SW 1271 (cell line): ENCODE data around the gene MST1.
"Not testable (repeated sequence)": the region's sequence is repeated elsewhere in the genome, so short reads cannot be mapped to it uniquely, and the experiment has no call there.

ENCODE experiments used
- DNase-seq, 2 experiments: peaks; one replicate each; lab custom pipeline; 2025; lab: John Stamatoyannopoulos, UW

MST1 gene

GRCh38 chr3:49700453-49701128 is 11.3 kb upstream of the MST1 start:
- DNase-seq: no peak

GRCh38 chr3:49700014-49700413 is 10.7 kb upstream of the MST1 start:
- no peak for DNase-seq

GRCh38 chr3:49699281-49699979 is 10.2 kb upstream of the MST1 start:
- DNase-seq: no peak

GRCh38 chr3:49695350-49696015 is 6.2 kb upstream of the MST1 start:
- DNase-seq: not testable (repeated sequence)

DNA sequence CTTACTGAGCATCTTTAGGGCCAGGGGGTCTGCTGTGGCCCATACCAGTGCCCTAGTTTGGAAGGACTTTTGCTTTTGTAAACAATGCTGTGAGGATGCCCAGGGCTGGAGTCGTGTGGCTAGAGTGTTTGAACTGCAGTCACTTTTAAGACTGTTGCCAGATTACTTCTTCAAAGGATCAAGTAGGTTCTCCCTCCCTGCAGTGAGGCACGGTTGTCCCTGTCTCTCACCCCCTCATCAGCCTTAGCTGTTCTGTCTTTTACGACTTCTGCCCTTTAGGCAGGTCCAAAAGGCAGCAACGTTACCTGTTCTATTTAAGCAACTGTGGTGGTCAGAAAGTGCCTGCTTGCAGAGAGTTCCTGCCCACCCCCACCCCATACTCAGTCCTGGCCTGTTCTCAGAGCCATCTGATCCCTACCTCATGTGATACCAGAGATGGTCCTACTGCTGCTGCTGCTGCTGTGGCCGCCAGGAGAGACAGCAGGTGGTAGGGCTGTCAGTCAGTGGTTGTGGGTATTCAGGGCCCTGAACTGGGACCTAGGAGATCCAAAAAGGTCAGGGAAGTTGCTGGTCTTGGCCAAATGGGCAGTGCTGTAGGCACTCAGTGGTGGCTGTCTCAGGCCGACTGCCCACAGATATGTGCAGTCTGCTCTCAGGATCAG is 5.3 kb upstream of the MST1 start:
- DNase-seq: not testable (repeated sequence)

- DNase-seq: not testable (repeated sequence)
Measured at GRCh38 chr3:49691481-49691880, 2.2 kb upstream of the MST1 start.

GRCh38 chr3:49690856-49691255 is 1.6 kb upstream of the MST1 start:
- not testable (repeated sequence) for DNase-seq

- not testable (repeated sequence) for DNase-seq
Measured at GRCh38 chr3:49689908-49690624, 792 bp upstream of the MST1 start.

DNA sequence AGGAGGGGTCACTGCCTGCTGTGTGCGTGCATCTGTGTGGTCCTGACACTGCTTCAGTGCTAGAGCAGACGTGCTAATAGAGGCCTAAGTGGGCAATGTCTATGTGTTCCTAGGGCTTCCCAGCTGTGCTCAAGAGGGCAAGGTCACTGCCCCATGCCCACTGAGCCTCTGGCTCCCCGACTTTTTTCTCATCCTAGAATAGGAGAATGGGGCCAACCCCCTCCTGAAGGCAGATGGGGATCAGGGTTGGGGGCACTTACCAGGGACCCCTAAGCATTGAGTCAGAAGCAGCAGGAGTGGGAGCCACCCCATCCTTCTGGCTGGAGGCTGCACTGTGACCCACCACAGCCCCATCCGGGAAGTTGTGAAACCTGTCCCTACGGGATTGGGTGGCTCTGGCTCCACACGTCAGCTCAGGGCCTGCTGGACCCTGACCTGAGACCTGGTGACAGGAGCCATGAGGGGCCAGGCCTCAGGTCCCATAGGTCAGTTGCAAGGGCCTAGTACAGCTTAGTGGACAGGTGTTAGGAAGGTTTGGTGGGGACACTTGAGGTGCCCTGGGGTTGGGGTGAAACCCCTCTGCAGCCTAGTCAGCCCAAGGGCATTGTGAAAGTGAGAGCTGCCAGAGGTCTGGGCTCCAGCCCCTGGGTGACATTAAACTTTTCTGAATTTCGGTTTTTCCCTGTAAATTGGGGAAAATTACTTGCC is 782 bp downstream of the MST1 start:
- DNase-seq: not testable (repeated sequence)

- not testable (repeated sequence) for DNase-seq
Measured at GRCh38 chr3:49687424-49687795, 1.9 kb downstream of the MST1 start.

DNA sequence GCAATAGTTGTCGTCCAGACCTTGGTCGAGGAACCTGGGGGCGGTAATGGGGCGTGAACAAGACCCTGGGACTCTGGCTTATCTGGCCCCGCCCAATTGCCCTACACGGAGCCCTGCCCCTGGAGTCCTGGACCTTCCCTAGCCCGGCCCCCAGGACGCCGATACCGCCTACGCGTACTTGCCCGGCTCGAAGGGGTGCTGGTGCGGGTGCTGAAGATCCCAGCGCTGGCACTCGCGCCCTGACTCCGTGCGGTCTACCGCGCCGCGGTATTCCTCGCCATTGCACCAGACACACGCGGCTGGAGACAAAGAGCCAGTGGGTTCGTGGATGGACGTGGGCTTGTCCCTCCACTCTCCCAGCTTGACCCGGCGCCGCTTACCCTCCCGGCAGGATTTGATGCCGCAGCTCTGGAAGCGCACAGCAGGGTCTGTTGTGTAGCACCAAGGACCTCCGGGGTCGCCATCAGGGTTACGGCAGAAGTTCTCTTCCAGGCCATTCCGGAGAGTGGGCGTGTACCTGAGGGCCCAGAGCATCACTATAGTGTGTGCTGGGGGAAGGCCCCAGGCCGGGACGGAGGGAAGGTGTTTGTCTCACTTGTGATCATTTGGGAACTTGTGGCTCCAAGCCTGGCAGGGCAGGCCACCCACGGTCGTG is 2.4 kb downstream of the MST1 start:
- not testable (repeated sequence) for DNase-seq

GRCh38 chr3:49686346-49686745 is 2.9 kb downstream of the MST1 start:
- DNase-seq: not testable (repeated sequence)

DNA sequence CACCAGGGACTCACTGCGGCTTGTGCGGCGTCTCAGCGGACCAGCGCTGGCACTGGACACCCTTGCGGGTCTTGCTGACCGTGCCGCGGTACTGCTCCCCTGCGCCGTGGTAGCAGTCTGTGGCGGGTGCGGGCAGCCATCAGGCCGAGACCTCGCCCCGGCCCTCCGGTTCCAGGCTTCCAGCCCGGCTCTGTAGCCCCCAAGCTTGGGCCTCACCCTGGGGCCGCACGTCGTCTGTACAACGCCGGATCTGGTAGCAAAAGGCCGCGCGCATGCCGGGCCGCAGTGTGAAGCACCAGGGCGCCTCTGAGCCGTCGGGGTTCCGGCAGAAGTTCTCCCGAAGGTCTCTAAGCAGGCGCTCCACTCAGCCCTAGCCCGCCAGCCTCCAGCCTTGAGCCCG is 3.4 kb downstream of the MST1 start:
- not testable (repeated sequence) for DNase-seq

DNA sequence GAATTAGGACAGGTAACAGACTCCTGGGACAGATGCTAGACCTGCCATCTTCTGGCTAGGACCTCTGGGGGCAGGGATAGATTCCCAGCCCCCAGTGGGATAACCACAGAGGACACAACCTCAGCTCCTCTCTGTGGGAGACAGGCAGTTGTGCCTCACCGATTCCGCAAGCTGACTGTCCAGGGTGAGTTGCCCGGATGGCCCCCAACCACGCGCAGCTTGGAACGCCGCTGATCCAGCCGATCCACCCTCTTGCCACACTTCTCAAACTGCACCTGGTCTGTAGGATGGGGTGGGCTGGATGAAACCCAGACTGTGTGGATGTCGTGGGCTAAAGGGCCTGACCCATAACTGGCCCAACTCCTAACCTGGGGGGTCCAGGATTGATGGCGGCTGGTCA is 4.2 kb downstream of the MST1 start:
- not testable (repeated sequence) for DNase-seq

- DNase-seq: not testable (repeated sequence)
Measured at GRCh38 chr3:49684453-49684852, 4.8 kb downstream of the MST1 start.

DNA sequence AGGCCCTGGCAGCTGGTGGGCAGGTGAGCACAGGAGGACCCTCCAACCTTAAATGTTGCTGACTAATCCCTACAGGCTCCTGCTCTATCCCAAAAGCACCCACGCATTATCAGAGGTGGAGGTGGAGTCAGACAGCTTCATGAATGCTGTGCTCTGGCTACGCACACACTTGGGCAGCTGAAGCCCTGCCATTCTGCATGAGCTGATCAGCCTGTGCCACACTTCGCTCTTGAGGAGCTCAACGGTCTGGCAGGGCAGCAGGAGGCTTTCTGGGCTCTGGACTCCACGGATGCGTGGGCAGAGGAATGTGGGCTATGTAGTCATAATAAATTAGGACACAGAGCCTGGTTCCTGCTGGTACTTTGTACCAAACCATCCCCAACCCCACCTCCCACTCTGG is 6.1 kb downstream of the MST1 start:
- no peak for DNase-seq

DNA sequence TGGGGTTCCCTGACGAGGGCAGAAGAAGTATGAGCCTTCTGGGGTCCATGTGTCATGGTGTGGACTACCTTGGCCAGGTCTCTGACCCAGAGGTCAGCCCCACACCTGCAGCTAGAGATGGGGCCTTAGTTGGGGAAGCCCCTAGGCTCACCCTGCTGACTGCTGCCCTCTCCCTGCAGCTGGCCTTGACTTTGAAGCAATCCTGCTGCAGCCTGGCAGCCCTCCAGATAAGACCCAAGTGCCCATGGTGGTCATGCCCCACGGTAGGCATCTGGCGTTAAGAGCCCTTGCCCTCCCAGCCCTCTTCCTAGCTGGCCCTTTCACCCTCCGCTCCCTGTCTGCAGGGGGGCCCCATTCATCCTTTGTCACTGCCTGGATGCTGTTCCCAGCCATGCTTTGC is 7.7 kb downstream of the MST1 start:
- DNase-seq: no peak

DNA sequence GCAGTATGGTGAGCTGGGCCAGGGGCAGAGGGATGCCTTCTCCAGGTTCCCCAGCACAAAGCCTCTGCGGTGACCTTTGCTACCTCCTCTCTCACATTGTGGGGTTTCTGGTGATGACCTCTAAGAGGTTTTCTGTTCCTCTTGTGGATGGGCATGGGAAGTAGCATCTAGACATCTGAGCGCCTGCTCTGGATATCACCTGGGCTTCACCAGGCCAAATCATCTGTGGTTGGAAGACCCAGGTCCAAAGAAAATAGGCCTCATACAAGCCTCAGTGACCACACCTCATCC is 8.1 kb downstream of the MST1 start:
- DNase-seq: no peak

DNA sequence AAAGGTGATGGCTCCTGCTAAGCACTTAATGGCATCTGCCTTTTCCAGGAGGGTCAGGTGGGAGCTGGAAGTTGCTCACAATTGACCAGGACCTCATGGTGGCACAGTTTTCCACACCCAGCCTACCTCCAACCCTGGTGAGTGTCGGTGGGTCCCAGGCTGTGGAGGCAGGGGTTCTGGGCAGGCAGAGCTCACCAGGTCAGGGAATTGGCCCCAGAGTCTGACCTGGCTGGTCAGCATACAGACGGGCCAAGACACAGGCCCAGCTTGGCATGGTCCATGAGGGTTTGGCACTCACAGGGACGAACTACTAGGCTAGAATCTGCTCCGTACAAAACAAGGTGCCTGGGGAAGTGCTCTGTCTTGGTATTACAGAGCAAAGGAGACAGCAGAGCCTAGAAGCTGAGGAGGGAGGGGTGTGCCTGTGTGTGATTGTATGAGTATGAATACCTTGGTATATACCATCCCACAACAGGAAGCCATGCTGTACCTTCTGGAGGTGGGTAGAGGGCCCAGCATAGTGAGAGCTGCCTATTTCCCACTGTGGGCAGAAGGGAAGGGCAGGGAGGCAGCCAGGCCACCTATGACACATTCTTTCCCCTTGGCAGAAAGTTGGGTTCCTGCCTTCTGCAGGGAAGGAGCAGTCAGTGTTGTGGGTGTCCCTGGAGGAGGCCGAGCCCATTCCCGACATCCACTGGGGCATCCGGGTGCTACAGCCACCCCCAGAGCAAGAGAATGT is 8.6 kb downstream of the MST1 start:
- DNase-seq: no peak

DNA sequence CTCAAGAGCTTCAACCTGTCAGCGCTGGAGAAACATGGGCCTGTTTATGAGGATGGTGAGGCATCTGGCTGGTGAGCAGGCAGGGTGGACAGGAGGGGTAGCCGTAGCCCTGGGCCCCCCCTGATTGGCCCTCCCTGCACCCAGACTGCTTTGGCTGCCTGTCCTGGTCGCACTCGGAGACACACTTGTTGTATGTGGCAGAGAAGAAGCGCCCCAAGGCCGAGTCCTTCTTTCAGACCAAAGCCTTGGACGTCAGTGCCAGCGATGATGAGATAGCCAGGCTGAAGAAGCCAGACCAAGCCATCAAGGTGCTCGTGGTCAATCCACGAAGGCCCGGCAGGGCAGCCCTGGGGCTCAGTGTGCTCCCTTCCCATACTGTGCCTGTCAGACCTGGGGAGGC is 13.4 kb downstream of the MST1 start:
- DNase-seq: no peak
